GM23338 (cell line): ENCODE measurements around the gene GRM2. TPM values are rescaled to one million over a fixed set of nuclear protein-coding genes. Genes with fewer than 3 reads are reported as not detected.

Source experiments
- ATAC-seq: fragments of 200-7000 bp; cut with Tn5 transposase; 3 replicates; pipeline ENCODE4 v1.9.1; 2020
- DNase-seq: peaks from one replicate; pipeline ENCODE4 v3.0.0-alpha.2; 2015; ENCODE audit warnings: low spot score
- H2AFZ ChIP-seq: fragments of 200-600 bp; sonication (generic); 2 replicates; pipeline ENCODE4 v1.8.0; 2016; ENCODE audit warnings: antibody characterized with exemption, mild to moderate bottlenecking, moderate library complexity
- H3F3A ChIP-seq: fragments of 200-600 bp; sonication (generic); replicated peaks from 2 replicates; pipeline ENCODE4 v1.8.0; 2017; ENCODE audit warnings: antibody characterized with exemption, mixed run types, low read depth
- H3K27ac ChIP-seq: fragments of 200-600 bp; sonication (generic); 2 replicates; pipeline ENCODE4 v1.6.1; 2016; ENCODE audit warnings: low read depth
- H3K27me3 ChIP-seq: fragments of 200-600 bp; sonication (generic); 2 replicates; pipeline ENCODE4 v1.8.0; 2016; ENCODE audit warnings: mild to moderate bottlenecking, mixed run types, moderate library complexity; ENCODE audit not compliant: insufficient read depth
- H3K36me3 ChIP-seq: fragments of 200-600 bp; sonication (generic); 2 replicates; pipeline ENCODE4 v1.8.0; 2016; ENCODE audit warnings: mild to moderate bottlenecking; ENCODE audit not compliant: insufficient read depth
- H3K4me1 ChIP-seq: fragments of 200-600 bp; sonication (generic); 2 replicates; pipeline ENCODE4 v1.8.0; 2016; ENCODE audit warnings: mild to moderate bottlenecking, moderate library complexity; ENCODE audit not compliant: insufficient read depth
- H3K4me2 ChIP-seq: fragments of 200-600 bp; sonication (generic); 2 replicates; pipeline ENCODE4 v1.7.1; 2017; ENCODE audit warnings: mixed run types
- H3K4me3 ChIP-seq: fragments of 200-600 bp; sonication (generic); 2 replicates; pipeline ENCODE4 v1.6.1; 2016; ENCODE audit warnings: mixed run types
- H3K79me2 ChIP-seq: fragments of 200-600 bp; sonication (generic); replicated peaks from 2 replicates; pipeline ENCODE4 v1.8.0; 2017; ENCODE audit warnings: mild to moderate bottlenecking; ENCODE audit not compliant: insufficient read depth
- H3K9me2 ChIP-seq: fragments of 200-600 bp; sonication (generic); 2 replicates; pipeline ENCODE4 v1.8.0; 2017; ENCODE audit not compliant: insufficient read depth
- H4K20me1 ChIP-seq: fragments of 200-600 bp; sonication (generic); replicated peaks from 2 replicates; pipeline ENCODE4 v1.8.0; 2017; ENCODE audit warnings: mild to moderate bottlenecking; ENCODE audit not compliant: insufficient read depth
- H3K27ac Mint-ChIP-seq: 2 replicates; pipeline ENCODE4 v1.8.0; 2020; ENCODE audit warnings: inconsistent platforms, mild to moderate bottlenecking, moderate library complexity, mixed read lengths
- H3K27me3 Mint-ChIP-seq: 3 replicates; pipeline ENCODE4 v1.8.0; 2022; ENCODE audit warnings: low read depth, mild to moderate bottlenecking, moderate library complexity, mixed read lengths, inconsistent platforms; ENCODE audit not compliant: insufficient read depth, poor library complexity
- H3K36me3 Mint-ChIP-seq: 3 replicates; pipeline ENCODE4 v1.8.0; 2021; ENCODE audit warnings: low read depth, mild to moderate bottlenecking, inconsistent platforms, moderate library complexity, mixed read lengths
- H3K4me1 Mint-ChIP-seq: 3 replicates; pipeline ENCODE4 v1.8.0; 2020; ENCODE audit warnings: mild to moderate bottlenecking, inconsistent platforms, mixed read lengths
- H3K4me3 Mint-ChIP-seq: 3 replicates; pipeline ENCODE4 v1.8.0; 2021; ENCODE audit warnings: moderate library complexity, mild to moderate bottlenecking, inconsistent platforms, mixed read lengths
- H3K9me3 Mint-ChIP-seq: 3 replicates; pipeline ENCODE4 v1.8.0; 2020; ENCODE audit warnings: moderate library complexity, mild to moderate bottlenecking, inconsistent platforms, mixed read lengths
- CREB1 ChIP-seq: fragments of 250-450 bp; sonication (Bioruptor Pico); IDR thresholded peaks from 2 replicates; pipeline ENCODE4 v1.5.0; 2020; ENCODE audit warnings: low read depth, mild to moderate bottlenecking, moderate library complexity
- CTCF ChIP-seq, 2 experiments: fragments of 200-600 bp in 1 of 2; sonication (generic) in 1 of 2; conservative IDR thresholded peaks; 2 replicates each; pipeline versions ENCODE4 v1.5.1 to v1.6.1; 2016 to 2017; ENCODE audit warnings: antibody characterized with exemption in 2 of 2, low read depth in 2 of 2, mild to moderate bottlenecking in 2 of 2, moderate library complexity in 1 of 2
- EZH2 ChIP-seq: fragments of 200-600 bp; sonication (generic); IDR thresholded peaks from one replicate; pipeline ENCODE4 v1.8.0; 2017; ENCODE audit warnings: antibody characterized with exemption, mild to moderate bottlenecking, low read depth; ENCODE audit not compliant: unreplicated experiment
- EZH2phosphoT487 ChIP-seq: fragments of 200-600 bp; sonication (generic); IDR thresholded peaks from one replicate; pipeline ENCODE4 v1.8.1; 2018; ENCODE audit warnings: antibody characterized with exemption; ENCODE audit not compliant: unreplicated experiment
- JUNB ChIP-seq: IDR thresholded peaks from one replicate; pipeline ENCODE4 v1.6.1; 2016; ENCODE audit warnings: antibody characterized with exemption; ENCODE audit not compliant: unreplicated experiment
- NANOG ChIP-seq: IDR thresholded peaks from 2 replicates; pipeline ENCODE4 v1.6.1; 2016; ENCODE audit warnings: antibody characterized with exemption, borderline replicate concordance
- POLR2AphosphoS5 ChIP-seq: IDR thresholded peaks from 2 replicates; pipeline ENCODE4 v1.6.1; 2016; ENCODE audit warnings: antibody characterized with exemption, low read depth
- ZNF114 ChIP-seq: fragments of 250-450 bp; sonication (Bioruptor Pico); IDR thresholded peaks from 2 replicates; pipeline ENCODE4 v1.5.0; 2020; ENCODE audit warnings: mild to moderate bottlenecking, moderate library complexity
- ZNF331 ChIP-seq: fragments of 250-450 bp; sonication (Bioruptor Pico); IDR thresholded peaks from 2 replicates; pipeline ENCODE4 v1.5.0; 2020; ENCODE audit warnings: low read depth, mild to moderate bottlenecking, moderate library complexity
- polyA plus RNA-seq: library from polyadenylated mRNA; unstranded; fragments of >200 nt; fragmentation: Nextera tagmentation; extraction: Ambion mirVana; gene quantifications from 2 replicates; pipeline ENCODE4 v1.2.1, GENCODE V29; 2016
- total RNA-seq: library from RNA; depleted of rRNA; stranded (reverse); fragments of >200 nt; shearing (Covaris generic); gene quantifications from 2 replicates; pipeline ENCODE4 v1.2.3, GENCODE V29; 2014
- TF ChIP-seq, protein P1 (sequence below): IDR thresholded peaks from one replicate; pipeline ENCODE4 v1.6.1; 2018; ENCODE audit warnings: antibody characterized with exemption; ENCODE audit not compliant: unreplicated experiment
- TF ChIP-seq, protein P2 (sequence below): IDR thresholded peaks from 2 replicates; pipeline ENCODE4 v1.6.1; 2016; ENCODE audit warnings: antibody characterized with exemption
- TF ChIP-seq, protein P3 (sequence below): fragments of 250-450 bp; sonication (Bioruptor Pico); IDR thresholded peaks from 2 replicates; pipeline ENCODE4 v1.5.0; 2020; ENCODE audit warnings: mild to moderate bottlenecking, moderate library complexity

GRM2 gene
- total and polyA plus RNA-seq, 2 experiments from 2014 or later: 2.1 to 5.1 TPM

DNA sequence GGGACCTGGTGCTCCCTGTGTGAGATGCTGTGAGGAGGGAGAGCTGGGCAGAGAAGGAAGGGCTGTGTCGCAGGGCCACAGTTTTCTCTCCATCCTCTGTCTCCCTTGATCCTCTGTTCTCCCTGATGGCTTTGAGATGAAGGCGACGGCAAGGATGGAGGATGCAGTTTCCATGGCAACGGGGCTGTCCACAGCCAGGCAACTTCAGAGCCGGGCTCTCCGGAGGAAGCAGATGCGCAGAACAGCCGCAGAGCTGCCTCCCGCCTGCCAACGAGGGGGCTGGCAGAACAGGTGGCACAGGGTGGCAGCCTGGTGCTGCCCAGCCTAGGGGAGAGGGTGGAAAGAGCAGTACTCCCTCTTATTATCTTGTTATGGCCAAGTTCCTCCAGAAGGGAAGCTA is 9.9 kb upstream of the GRM2 start (continued):
- TF ChIP-seq, protein P1, sequence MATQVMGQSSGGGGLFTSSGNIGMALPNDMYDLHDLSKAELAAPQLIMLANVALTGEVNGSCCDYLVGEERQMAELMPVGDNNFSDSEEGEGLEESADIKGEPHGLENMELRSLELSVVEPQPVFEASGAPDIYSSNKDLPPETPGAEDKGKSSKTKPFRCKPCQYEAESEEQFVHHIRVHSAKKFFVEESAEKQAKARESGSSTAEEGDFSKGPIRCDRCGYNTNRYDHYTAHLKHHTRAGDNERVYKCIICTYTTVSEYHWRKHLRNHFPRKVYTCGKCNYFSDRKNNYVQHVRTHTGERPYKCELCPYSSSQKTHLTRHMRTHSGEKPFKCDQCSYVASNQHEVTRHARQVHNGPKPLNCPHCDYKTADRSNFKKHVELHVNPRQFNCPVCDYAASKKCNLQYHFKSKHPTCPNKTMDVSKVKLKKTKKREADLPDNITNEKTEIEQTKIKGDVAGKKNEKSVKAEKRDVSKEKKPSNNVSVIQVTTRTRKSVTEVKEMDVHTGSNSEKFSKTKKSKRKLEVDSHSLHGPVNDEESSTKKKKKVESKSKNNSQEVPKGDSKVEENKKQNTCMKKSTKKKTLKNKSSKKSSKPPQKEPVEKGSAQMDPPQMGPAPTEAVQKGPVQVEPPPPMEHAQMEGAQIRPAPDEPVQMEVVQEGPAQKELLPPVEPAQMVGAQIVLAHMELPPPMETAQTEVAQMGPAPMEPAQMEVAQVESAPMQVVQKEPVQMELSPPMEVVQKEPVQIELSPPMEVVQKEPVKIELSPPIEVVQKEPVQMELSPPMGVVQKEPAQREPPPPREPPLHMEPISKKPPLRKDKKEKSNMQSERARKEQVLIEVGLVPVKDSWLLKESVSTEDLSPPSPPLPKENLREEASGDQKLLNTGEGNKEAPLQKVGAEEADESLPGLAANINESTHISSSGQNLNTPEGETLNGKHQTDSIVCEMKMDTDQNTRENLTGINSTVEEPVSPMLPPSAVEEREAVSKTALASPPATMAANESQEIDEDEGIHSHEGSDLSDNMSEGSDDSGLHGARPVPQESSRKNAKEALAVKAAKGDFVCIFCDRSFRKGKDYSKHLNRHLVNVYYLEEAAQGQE: no peak
- TF ChIP-seq NANOG (no peak), CTCF (conservative IDR thresholded peaks at IDR 0.05; ENCODE audit: low read depth in 2 of 2) (no peak), POLR2AphosphoS5 (no peak), EZH2phosphoT487 (no peak), EZH2 (no peak)
- TF ChIP-seq, protein P2, sequence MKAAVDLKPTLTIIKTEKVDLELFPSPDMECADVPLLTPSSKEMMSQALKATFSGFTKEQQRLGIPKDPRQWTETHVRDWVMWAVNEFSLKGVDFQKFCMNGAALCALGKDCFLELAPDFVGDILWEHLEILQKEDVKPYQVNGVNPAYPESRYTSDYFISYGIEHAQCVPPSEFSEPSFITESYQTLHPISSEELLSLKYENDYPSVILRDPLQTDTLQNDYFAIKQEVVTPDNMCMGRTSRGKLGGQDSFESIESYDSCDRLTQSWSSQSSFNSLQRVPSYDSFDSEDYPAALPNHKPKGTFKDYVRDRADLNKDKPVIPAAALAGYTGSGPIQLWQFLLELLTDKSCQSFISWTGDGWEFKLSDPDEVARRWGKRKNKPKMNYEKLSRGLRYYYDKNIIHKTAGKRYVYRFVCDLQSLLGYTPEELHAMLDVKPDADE: no peak

DNA sequence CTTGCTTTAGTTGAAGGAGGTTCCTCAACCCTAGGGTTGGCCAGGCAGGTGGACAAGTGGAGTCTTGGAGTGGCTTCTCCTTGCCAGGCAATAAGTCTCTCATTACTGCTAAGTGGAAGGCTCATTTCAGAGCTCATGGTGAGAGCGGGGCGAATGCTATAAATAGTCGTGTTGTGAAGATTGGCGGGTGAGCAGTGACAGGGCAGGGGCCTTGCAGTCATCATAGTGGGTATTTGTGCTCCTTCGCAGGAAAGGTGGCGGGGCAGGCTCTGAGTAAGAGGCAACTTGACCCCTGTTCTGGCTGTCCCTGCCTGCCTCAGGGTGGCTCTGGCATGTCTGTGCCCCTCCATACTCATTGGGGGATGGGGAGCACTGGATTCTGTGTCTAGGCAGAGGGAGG is 8.7 kb upstream of the GRM2 start:
- ATAC-seq (no peak), DNase-seq (no peak)
- Mint-ChIP-seq H3K36me3 (peaks cover 2% of the 10 kb centered on the region; the same call in 1 of the 3 replicates), H3K4me1 (peaks cover 8% of the 10 kb centered on the region), H3K9me3 (no peaks in the 10 kb centered on the region), H3K27me3 (peaks cover 5% of the 10 kb centered on the region), H3K4me3 (no peak overlapping the region), H3K27ac (no peak overlapping the region)
- Histone ChIP-seq H4K20me1 (no peaks in the 10 kb centered on the region), H3K9me2 (no peaks in the 10 kb centered on the region), H3K4me1 (peaks cover 7% of the 10 kb centered on the region), H3K4me3 (no peak overlapping the region), H2AFZ (no peak overlapping the region), H3K27me3 (no peaks in the 10 kb centered on the region), H3K27ac (no peak overlapping the region), H3K4me2 (no peak overlapping the region), H3F3A (no peaks in the 10 kb centered on the region), H3K36me3 (no peaks in the 10 kb centered on the region), H3K79me2 (no peaks in the 10 kb centered on the region)
- no peak for TF ChIP-seq NANOG
- TF ChIP-seq CREB1: no peak
- TF ChIP-seq EZH2phosphoT487: no peak
- TF ChIP-seq, protein P3, sequence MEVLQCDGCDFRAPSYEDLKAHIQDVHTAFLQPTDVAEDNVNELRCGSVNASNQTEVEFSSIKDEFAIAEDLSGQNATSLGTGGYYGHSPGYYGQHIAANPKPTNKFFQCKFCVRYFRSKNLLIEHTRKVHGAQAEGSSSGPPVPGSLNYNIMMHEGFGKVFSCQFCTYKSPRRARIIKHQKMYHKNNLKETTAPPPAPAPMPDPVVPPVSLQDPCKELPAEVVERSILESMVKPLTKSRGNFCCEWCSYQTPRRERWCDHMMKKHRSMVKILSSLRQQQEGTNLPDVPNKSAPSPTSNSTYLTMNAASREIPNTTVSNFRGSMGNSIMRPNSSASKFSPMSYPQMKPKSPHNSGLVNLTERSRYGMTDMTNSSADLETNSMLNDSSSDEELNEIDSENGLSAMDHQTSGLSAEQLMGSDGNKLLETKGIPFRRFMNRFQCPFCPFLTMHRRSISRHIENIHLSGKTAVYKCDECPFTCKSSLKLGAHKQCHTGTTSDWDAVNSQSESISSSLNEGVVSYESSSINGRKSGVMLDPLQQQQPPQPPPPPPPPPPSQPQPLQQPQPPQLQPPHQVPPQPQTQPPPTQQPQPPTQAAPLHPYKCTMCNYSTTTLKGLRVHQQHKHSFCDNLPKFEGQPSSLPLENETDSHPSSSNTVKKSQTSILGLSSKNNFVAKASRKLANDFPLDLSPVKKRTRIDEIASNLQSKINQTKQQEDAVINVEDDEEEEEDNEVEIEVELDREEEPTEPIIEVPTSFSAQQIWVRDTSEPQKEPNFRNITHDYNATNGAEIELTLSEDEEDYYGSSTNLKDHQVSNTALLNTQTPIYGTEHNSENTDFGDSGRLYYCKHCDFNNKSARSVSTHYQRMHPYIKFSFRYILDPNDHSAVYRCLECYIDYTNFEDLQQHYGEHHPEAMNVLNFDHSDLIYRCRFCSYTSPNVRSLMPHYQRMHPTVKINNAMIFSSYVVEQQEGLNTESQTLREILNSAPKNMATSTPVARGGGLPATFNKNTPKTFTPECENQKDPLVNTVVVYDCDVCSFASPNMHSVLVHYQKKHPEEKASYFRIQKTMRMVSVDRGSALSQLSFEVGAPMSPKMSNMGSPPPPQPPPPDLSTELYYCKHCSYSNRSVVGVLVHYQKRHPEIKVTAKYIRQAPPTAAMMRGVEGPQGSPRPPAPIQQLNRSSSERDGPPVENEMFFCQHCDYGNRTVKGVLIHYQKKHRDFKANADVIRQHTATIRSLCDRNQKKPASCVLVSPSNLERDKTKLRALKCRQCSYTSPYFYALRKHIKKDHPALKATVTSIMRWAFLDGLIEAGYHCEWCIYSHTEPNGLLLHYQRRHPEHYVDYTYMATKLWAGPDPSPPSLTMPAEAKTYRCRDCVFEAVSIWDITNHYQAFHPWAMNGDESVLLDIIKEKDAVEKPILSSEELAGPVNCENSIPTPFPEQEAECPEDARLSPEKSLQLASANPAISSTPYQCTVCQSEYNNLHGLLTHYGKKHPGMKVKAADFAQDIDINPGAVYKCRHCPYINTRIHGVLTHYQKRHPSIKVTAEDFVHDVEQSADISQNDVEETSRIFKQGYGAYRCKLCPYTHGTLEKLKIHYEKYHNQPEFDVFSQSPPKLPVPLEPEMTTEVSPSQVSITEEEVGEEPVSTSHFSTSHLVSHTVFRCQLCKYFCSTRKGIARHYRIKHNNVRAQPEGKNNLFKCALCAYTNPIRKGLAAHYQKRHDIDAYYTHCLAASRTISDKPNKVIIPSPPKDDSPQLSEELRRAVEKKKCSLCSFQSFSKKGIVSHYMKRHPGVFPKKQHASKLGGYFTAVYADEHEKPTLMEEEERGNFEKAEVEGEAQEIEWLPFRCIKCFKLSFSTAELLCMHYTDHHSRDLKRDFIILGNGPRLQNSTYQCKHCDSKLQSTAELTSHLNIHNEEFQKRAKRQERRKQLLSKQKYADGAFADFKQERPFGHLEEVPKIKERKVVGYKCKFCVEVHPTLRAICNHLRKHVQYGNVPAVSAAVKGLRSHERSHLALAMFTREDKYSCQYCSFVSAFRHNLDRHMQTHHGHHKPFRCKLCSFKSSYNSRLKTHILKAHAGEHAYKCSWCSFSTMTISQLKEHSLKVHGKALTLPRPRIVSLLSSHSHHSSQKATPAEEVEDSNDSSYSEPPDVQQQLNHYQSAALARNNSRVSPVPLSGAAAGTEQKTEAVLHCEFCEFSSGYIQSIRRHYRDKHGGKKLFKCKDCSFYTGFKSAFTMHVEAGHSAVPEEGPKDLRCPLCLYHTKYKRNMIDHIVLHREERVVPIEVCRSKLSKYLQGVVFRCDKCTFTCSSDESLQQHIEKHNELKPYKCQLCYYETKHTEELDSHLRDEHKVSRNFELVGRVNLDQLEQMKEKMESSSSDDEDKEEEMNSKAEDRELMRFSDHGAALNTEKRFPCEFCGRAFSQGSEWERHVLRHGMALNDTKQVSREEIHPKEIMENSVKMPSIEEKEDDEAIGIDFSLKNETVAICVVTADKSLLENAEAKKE (CRISPR knock-in tag): no peak
- TF ChIP-seq, protein P2: no peak
- no peak for TF ChIP-seq POLR2AphosphoS5
- no peak for TF ChIP-seq ZNF114
- no peak for TF ChIP-seq ZNF331
- no peak for TF ChIP-seq JUNB
